Upper lobe of left lung (tissue), 6 donors: ENCODE results near the gene ELN. TPM values are rescaled to one million over a fixed set of nuclear protein-coding genes. Genes with fewer than 3 reads are reported as not detected.

ENCODE experiments used
- ATAC-seq, 2 donors: fragments of 200-7000 bp; cut with Tn5 transposase; one replicate each; pipeline ENCODE4 v1.9.1; 2022; ENCODE audit warnings: mild to moderate bottlenecking in 2 of 2, moderate library complexity in 2 of 2; ENCODE audit not compliant: low FRiP score in 2 of 2
- DNase-seq, 2 donors: peaks; one replicate each; pipeline ENCODE4 v3.0.0-alpha.2; 2019 to 2020
- H3K27ac ChIP-seq, 4 donors: fragments of 200-600 bp; sonication (generic); one replicate each; pipeline ENCODE4 v1.5.1; 2016 to 2019
- H3K27me3 ChIP-seq, 4 donors: fragments of 200-600 bp; sonication (generic); one replicate each; pipeline ENCODE4 v1.5.1; 2017 to 2019
- H3K36me3 ChIP-seq, 4 donors: fragments of 200-600 bp; sonication (generic); one replicate each; pipeline ENCODE4 v1.5.1; 2016 to 2019
- H3K4me1 ChIP-seq, 4 donors: fragments of 200-600 bp; sonication (generic); one replicate each; pipeline ENCODE4 v1.5.1; 2018 to 2019
- H3K4me3 ChIP-seq, 4 donors: fragments of 200-600 bp; sonication (generic); one replicate each; pipeline ENCODE4 v1.5.1; 2017 to 2019; ENCODE audit warnings: mild to moderate bottlenecking in 2 of 4, moderate library complexity in 1 of 4
- H3K9me3 ChIP-seq, 4 donors: fragments of 200-600 bp; sonication (generic); one replicate each; pipeline ENCODE4 v1.5.1; 2018 to 2019
- EP300 ChIP-seq, 4 donors: sonication (generic); formaldehyde crosslinking; IDR thresholded peaks; one replicate each; pipeline ENCODE4 v1.5.1; 2017; ENCODE audit warnings: antibody characterized with exemption in 4 of 4, control low read depth in 2 of 4
- POLR2A ChIP-seq, 4 donors: fragments of 450-650 bp; IDR thresholded peaks; one replicate each; pipeline ENCODE4 v1.5.1; 2016 to 2017; ENCODE audit warnings: antibody characterized with exemption in 4 of 4, mild to moderate bottlenecking in 2 of 4
- POLR2AphosphoS5 ChIP-seq, 2 donors: sonication (generic); formaldehyde crosslinking; IDR thresholded peaks; one replicate each; pipeline ENCODE4 v1.5.1; 2017; ENCODE audit warnings: antibody characterized with exemption in 2 of 2
- WGBS, 2 donors: methylation state at CpG; one replicate each; pipeline ENCODE4 v1.1.5; 2017 to 2018; 5-methylcytosine and 5-hydroxymethylcytosine counted together
- total RNA-seq, 6 donors: library from RNA; depleted of rRNA in 4 of 6; stranded (reverse); fragments of >200 nt in 4 of 6; gene quantifications; one replicate each; pipeline versions ENCODE4 v1.1.0 to v1.2.1, GENCODE V29; 2016 to 2021
- TF ChIP-seq, protein P1 (sequence below), 6 experiments: fragments of 450-650 bp in 4 of 6; fragments of 200-600 bp in 2 of 6; sonication (generic) in 2 of 6; IDR thresholded peaks; one replicate each; pipeline ENCODE4 v1.5.1; 2016 to 2019; ENCODE audit warnings: antibody characterized with exemption in 6 of 6
- donor health status: DM: no; HTN: no; CAD: no; lungs with moderate emphysema.
- donor health status: DM: no; HTN: yes; CAD: no; lungs with severe emphysema.

ELN gene
- total RNA-seq, 6 donors from 2014 or later, result 24.4 to 582 (median 229) TPM

DNA sequence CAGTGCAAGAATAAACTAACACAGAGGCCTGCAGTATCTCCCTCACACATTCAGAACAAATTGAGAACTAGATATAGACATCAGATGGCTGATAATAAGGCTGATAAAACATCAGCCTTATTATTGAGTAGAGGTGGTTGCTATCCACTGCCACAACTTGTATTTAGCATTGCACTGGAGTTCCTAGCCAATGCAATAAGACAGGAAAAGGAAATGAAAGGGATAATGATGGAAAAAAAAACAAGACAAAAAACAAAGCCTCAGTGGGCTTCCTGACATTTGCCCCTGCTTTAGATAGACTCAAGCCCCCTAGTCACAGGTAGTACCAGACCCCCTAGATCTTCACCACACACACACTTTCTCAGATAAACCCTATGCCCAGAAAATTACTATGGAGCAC is 33.2 kb upstream of the ELN start:
- Histone ChIP-seq H3K9me3 (peaks cover 0 to 13% (median 8%) of the 10 kb centered on the region in 4 donors), H3K36me3 (no peaks in the 10 kb centered on the region), H3K4me3 (no peak overlapping the region), H3K27me3 (no peaks in the 10 kb centered on the region), H3K27ac (no peak overlapping the region), H3K4me1 (peaks cover 0 to 9% (median 4%) of the 10 kb centered on the region in 4 donors)
- TF ChIP-seq POLR2A (IDR thresholded peaks at IDR 0.05), result no peak
- no peak for TF ChIP-seq EP300 (IDR thresholded peaks at IDR 0.05)
- TF ChIP-seq, protein P1, sequence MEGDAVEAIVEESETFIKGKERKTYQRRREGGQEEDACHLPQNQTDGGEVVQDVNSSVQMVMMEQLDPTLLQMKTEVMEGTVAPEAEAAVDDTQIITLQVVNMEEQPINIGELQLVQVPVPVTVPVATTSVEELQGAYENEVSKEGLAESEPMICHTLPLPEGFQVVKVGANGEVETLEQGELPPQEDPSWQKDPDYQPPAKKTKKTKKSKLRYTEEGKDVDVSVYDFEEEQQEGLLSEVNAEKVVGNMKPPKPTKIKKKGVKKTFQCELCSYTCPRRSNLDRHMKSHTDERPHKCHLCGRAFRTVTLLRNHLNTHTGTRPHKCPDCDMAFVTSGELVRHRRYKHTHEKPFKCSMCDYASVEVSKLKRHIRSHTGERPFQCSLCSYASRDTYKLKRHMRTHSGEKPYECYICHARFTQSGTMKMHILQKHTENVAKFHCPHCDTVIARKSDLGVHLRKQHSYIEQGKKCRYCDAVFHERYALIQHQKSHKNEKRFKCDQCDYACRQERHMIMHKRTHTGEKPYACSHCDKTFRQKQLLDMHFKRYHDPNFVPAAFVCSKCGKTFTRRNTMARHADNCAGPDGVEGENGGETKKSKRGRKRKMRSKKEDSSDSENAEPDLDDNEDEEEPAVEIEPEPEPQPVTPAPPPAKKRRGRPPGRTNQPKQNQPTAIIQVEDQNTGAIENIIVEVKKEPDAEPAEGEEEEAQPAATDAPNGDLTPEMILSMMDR (IDR thresholded peaks at IDR 0.05), result no peak
- no peak for TF ChIP-seq POLR2AphosphoS5 (IDR thresholded peaks at IDR 0.05)
- DNase-seq (no peak), ATAC-seq (no peak)

- Histone ChIP-seq H3K9me3 (peaks cover 0 to 13% (median 8%) of the 10 kb centered on the region in 4 donors), H3K4me3 (no peak overlapping the region), H3K36me3 (no peaks in the 10 kb centered on the region), H3K27me3 (no peaks in the 10 kb centered on the region), H3K4me1 (peaks cover 0 to 9% (median 4%) of the 10 kb centered on the region in 4 donors), H3K27ac (no peak overlapping the region)
- TF ChIP-seq EP300 (IDR thresholded peaks at IDR 0.05) (no peak), POLR2A (IDR thresholded peaks at IDR 0.05) (no peak), POLR2AphosphoS5 (IDR thresholded peaks at IDR 0.05) (no peak)
- TF ChIP-seq, protein P1 (IDR thresholded peaks at IDR 0.05), result no peak
- 67 to 80% methylated on average over 4 of the region's 4 CpGs for WGBS, 2 donors
- DNase-seq (no peak), ATAC-seq (no peak)
Observed at GRCh38 chr7:73995330-73995729, 32.6 kb upstream of the ELN start.

GRCh38 chr7:73995821-73996511 is 32.0 kb upstream of the ELN start:
- Histone ChIP-seq H3K4me3 (no peak overlapping the region), H3K4me1 (peaks cover 0 to 14% (median 4%) of the 10 kb centered on the region in 4 donors), H3K9me3 (peaks cover 0 to 13% (median 8%) of the 10 kb centered on the region in 4 donors), H3K27ac (no peak overlapping the region), H3K27me3 (no peaks in the 10 kb centered on the region), H3K36me3 (no peaks in the 10 kb centered on the region)
- WGBS, 2 donors, result 57 to 66% methylated on average over 3 of the region's 3 CpGs
- DNase-seq, result no peak
- ATAC-seq, result no peak
- TF ChIP-seq, protein P1 (IDR thresholded peaks at IDR 0.05), result no peak
- no peak for TF ChIP-seq EP300 (IDR thresholded peaks at IDR 0.05)
- TF ChIP-seq POLR2AphosphoS5 (IDR thresholded peaks at IDR 0.05), result no peak
- TF ChIP-seq POLR2A (IDR thresholded peaks at IDR 0.05), result no peak

DNA sequence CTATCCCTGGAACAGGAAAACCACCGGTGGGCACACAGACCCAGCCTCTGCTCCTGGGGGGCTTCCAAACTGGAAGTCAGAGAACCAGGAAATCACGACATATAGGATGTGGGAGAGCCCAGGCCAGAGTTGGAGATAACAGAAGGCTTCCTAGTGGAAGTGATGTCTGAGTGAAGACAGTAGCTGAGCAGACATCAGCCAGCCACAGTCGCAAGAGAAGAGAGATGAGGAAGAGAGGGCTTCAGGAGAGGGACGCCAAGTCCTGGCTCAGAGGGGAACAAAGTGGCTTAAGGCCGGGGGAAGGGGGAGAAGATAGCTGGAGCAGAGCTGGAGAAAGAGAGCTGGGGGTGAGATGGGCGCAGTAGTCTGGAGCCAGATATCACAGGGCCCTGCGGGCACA is 30.9 kb upstream of the ELN start:
- Histone ChIP-seq H3K27me3 (no peaks in the 10 kb centered on the region), H3K4me1 (peaks cover 0 to 17% (median 7%) of the 10 kb centered on the region in 4 donors), H3K4me3 (no peak overlapping the region), H3K9me3 (peaks cover 0 to 13% (median 8%) of the 10 kb centered on the region in 4 donors), H3K27ac (no peak overlapping the region), H3K36me3 (no peaks in the 10 kb centered on the region)
- no peak for ATAC-seq
- no peak for DNase-seq
- 59 to 64% methylated on average over 7 of the region's 7 CpGs for WGBS, 2 donors
- TF ChIP-seq, protein P1 (IDR thresholded peaks at IDR 0.05), result no peak
- no peak for TF ChIP-seq POLR2A (IDR thresholded peaks at IDR 0.05)
- no peak for TF ChIP-seq POLR2AphosphoS5 (IDR thresholded peaks at IDR 0.05)
- no peak for TF ChIP-seq EP300 (IDR thresholded peaks at IDR 0.05)
